Measurements from ENCODE around the gene MROH2A. TPM values are rescaled to one million over a fixed set of nuclear protein-coding genes. Genes with fewer than 3 reads are reported as not detected.

MROH2A gene
- total RNA-seq, 1 experiment from 2014 or later, result 0.33 TPM

DNA sequence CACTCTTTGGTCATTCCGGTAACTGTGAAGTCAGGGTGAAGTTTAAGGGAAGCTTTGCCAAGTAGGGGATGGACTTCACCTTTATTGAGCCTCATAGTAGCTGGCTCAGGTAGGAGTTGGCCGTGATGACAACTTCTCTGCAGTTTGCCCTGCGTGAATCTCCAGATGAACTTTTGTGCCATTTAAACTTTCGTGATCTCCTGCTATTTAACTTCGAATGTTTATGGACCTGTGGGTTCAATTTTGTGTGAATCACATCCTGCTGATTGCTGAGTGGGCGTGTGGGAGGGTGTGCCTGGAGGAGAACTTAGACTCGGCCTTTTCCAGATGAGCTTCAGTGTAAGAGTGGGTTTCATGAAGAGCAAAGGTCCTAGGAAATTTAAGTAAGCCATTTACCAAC is 13.9 kb upstream of the MROH2A start:
- peak overlapping the region; percentile 45 for H3K4me3 Mint-ChIP-seq (ENCODE audit: low read depth, unreplicated experiment)
- TF ChIP-seq, protein P1, sequence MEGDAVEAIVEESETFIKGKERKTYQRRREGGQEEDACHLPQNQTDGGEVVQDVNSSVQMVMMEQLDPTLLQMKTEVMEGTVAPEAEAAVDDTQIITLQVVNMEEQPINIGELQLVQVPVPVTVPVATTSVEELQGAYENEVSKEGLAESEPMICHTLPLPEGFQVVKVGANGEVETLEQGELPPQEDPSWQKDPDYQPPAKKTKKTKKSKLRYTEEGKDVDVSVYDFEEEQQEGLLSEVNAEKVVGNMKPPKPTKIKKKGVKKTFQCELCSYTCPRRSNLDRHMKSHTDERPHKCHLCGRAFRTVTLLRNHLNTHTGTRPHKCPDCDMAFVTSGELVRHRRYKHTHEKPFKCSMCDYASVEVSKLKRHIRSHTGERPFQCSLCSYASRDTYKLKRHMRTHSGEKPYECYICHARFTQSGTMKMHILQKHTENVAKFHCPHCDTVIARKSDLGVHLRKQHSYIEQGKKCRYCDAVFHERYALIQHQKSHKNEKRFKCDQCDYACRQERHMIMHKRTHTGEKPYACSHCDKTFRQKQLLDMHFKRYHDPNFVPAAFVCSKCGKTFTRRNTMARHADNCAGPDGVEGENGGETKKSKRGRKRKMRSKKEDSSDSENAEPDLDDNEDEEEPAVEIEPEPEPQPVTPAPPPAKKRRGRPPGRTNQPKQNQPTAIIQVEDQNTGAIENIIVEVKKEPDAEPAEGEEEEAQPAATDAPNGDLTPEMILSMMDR (IDR thresholded peaks at IDR 0.05; ENCODE audit: unreplicated experiment), result no peak
- intact Hi-C loops (cut with micrococcal nuclease; ENCODE audit: unreplicated experiment), result loop anchor here (5.0 to 10.0 kb wide), 2 partner anchors 72 to 129 kb away; partner anchors contain the start of genes UGT1A10 and UGT1A6
- peaks cover 22% of the 10 kb centered on the region for H3K36me3 Mint-ChIP-seq (ENCODE audit: insufficient read depth, unreplicated experiment)
- no peaks in the 10 kb centered on the region for H3K9me3 Mint-ChIP-seq (ENCODE audit: low read depth, unreplicated experiment)
- no peaks in the 10 kb centered on the region for H3K27me3 Mint-ChIP-seq (ENCODE audit: unreplicated experiment)
- no TSS peak for BruUV-seq (replicated peaks)
- DNase-seq, result peak; percentile 7
- H3K27ac Mint-ChIP-seq (ENCODE audit: unreplicated experiment), result peak overlapping the region; percentile 50
- CTCF ChIA-PET, result interaction anchor here (0.6 kb wide), 1 partner anchor 77 kb away, joined by 3 read pairs; no protein-coding TSS in a partner anchor
- peaks cover 68% of the 10 kb centered on the region for H3K4me1 Mint-ChIP-seq (ENCODE audit: low read depth, unreplicated experiment)

DNA sequence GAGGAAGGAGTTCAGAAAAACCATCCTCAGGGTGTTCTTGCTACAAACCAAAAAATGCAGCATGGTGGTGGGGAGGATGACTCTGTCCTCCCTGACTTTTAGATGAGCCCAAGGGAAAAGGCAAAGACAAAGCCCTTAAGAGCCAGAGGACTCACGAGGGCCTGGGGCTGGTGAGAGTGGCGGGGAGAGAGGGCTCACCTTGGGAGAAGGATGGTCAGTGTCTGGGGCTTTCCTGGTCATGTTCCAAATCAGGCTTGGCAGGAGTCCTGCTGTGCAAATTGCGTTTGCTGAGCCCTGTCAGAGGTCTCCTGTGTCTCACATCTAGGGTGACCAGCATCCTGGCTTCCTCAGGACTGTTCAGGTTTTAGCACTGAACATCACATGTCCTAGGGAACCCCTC is 13.4 kb upstream of the MROH2A start:
- Mint-ChIP-seq H3K36me3 (ENCODE audit: insufficient read depth, unreplicated experiment) (peaks cover 24% of the 10 kb centered on the region), H3K4me1 (ENCODE audit: low read depth, unreplicated experiment) (peaks cover 63% of the 10 kb centered on the region), H3K27me3 (ENCODE audit: unreplicated experiment) (no peaks in the 10 kb centered on the region), H3K27ac (ENCODE audit: unreplicated experiment) (peak overlapping the region; percentile 50), H3K4me3 (ENCODE audit: low read depth, unreplicated experiment) (peak overlapping the region; percentile 45), H3K9me3 (ENCODE audit: low read depth, unreplicated experiment) (no peaks in the 10 kb centered on the region)
- no TSS peak for BruUV-seq (replicated peaks)
- intact Hi-C loops (cut with micrococcal nuclease; ENCODE audit: unreplicated experiment), result loop anchor here (5.0 to 10.0 kb wide), 2 partner anchors 72 to 130 kb away; partner anchors contain the start of genes UGT1A10 and UGT1A6
- CTCF ChIA-PET, result interaction anchor here (0.6 kb wide), 1 partner anchor 77 kb away, joined by 3 read pairs; no protein-coding TSS in a partner anchor
- TF ChIP-seq, protein P1 (IDR thresholded peaks at IDR 0.05; ENCODE audit: unreplicated experiment), result no peak
- no peak for DNase-seq

DNA sequence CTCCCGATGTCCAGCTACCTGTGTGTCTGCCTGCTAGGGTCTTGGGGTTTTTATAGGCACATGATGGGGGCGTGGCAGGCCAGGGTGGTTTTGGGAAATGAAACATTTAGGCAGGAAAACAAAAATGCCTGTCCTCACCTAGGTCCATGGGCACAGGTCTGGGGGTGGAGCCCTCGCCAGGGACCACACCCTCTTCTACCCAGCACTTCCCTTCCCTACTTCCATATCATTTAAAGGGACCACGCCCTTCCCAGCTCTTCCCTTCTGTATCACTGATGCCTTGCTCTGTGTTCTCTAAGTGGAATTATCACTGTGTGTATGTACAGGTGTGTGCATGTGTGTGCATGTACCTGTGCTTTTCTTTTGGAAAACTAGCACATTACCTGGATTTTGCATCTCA is 11.7 kb upstream of the MROH2A start:
- intact Hi-C loops (cut with micrococcal nuclease; ENCODE audit: unreplicated experiment), result loop anchor here (2.0 to 10.0 kb wide), 2 partner anchors 38 to 132 kb away; partner anchors contain the start of genes UGT1A10 and UGT1A3
- Mint-ChIP-seq H3K36me3 (ENCODE audit: insufficient read depth, unreplicated experiment) (peaks cover 24% of the 10 kb centered on the region), H3K27ac (ENCODE audit: unreplicated experiment) (no peak overlapping the region), H3K4me3 (ENCODE audit: low read depth, unreplicated experiment) (no peak overlapping the region), H3K9me3 (ENCODE audit: low read depth, unreplicated experiment) (no peaks in the 10 kb centered on the region), H3K4me1 (ENCODE audit: low read depth, unreplicated experiment) (peaks cover 47% of the 10 kb centered on the region), H3K27me3 (ENCODE audit: unreplicated experiment) (no peaks in the 10 kb centered on the region)
- TF ChIP-seq, protein P1 (IDR thresholded peaks at IDR 0.05; ENCODE audit: unreplicated experiment), result no peak
- no peak for DNase-seq
- CTCF ChIA-PET, result no interaction called here
- no TSS peak for BruUV-seq (replicated peaks)

GRCh38 chr2:233768076-233768475 is 10.1 kb upstream of the MROH2A start:
- TF ChIP-seq, protein P1 (IDR thresholded peaks at IDR 0.05; ENCODE audit: unreplicated experiment), result no peak
- H3K36me3 Mint-ChIP-seq (ENCODE audit: insufficient read depth, unreplicated experiment), result peaks cover 24% of the 10 kb centered on the region
- DNase-seq, result no peak
- no peak overlapping the region for H3K4me3 Mint-ChIP-seq (ENCODE audit: low read depth, unreplicated experiment)
- no peaks in the 10 kb centered on the region for H3K9me3 Mint-ChIP-seq (ENCODE audit: low read depth, unreplicated experiment)
- no peaks in the 10 kb centered on the region for H3K27me3 Mint-ChIP-seq (ENCODE audit: unreplicated experiment)
- no peak overlapping the region for H3K27ac Mint-ChIP-seq (ENCODE audit: unreplicated experiment)
- intact Hi-C loops (cut with micrococcal nuclease; ENCODE audit: unreplicated experiment), result loop anchor here (10.0 kb wide), 1 partner anchor 133 kb away; the partner anchor contains the start of gene UGT1A10
- peaks cover 31% of the 10 kb centered on the region for H3K4me1 Mint-ChIP-seq (ENCODE audit: low read depth, unreplicated experiment)
- BruUV-seq (replicated peaks), result no TSS peak
- CTCF ChIA-PET, result no interaction called here
